Epithelial cell of esophagus (primary cell): Measurements from ENCODE around the gene YOD1.
A peak's percentile ranks its signal among the peaks of the same experiment; 100 is the strongest.

Source experiments
- DNase-seq: peaks from one replicate; pipeline ENCODE4 v3.0.0; 2010; ENCODE audit warnings: low read depth
- H3K4me3 ChIP-seq: 2 replicates; pipeline ENCODE4 v1.5.1; 2011; ENCODE audit warnings: mild to moderate bottlenecking, low read length, control low read depth
- CTCF ChIP-seq: IDR thresholded peaks from 2 replicates; pipeline ENCODE4 v1.5.1; 2011; ENCODE audit warnings: low read depth, mild to moderate bottlenecking, low read length, control low read depth, inconsistent platforms; ENCODE audit not compliant: insufficient read depth; ENCODE audit errors: missing control alignments

YOD1 gene

GRCh38 chr1:207064561-207064960 lies 13.6 kb upstream of the YOD1 start:
- no peak overlapping the region for H3K4me3 ChIP-seq
- no peak for TF ChIP-seq CTCF
- DNase-seq = no peak

DNA sequence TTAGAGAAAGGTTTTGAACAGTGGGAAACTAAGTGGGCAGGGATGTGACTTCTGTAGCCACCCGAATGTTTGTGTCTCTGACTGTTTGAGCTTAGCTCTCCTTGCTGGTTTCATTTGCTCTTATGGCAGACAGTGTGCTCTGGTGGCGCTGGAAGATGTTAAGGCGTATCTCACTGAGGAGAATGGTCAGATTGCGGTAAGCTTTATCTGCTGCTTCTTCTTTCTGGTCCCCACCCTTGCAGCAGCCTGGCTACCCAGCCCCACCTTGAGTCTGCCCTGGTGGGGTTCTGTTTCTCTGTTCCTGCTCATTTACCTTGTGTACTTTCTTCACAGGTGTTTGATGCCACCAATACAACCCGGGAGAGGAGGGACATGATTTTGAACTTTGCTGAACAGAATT lies 12.0 kb upstream of the YOD1 start:
- no peak for DNase-seq
- TF ChIP-seq CTCF = no peak

GRCh38 chr1:207062058-207062457 lies 11.1 kb upstream of the YOD1 start:
- no peak overlapping the region for H3K4me3 ChIP-seq
- no peak for DNase-seq
- no peak for TF ChIP-seq CTCF

More for the DNA sequence above, 12.0 kb upstream of the YOD1 start:
- no peak overlapping the region for H3K4me3 ChIP-seq

DNA sequence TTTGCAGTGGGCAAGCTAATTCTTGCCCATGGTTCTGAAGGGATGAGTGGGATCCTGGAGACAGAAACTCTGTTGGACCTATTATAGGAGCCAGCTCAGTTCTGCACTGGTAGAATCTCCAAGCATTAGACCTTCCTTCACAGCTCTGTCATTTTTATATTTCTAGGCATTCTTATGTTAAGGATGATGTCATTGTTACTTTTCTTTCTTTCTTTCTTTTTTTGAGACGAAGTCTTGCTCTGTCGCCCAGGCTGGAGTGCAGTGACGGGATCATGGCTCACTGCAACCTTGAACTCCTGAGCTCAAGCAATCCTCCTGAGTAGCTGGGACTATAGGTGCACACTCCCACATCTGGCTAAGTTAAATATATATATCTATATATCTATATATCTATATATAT lies 9.6 kb upstream of the YOD1 start:
- no peak overlapping the region for H3K4me3 ChIP-seq
- DNase-seq = no peak
- no peak for TF ChIP-seq CTCF

DNA sequence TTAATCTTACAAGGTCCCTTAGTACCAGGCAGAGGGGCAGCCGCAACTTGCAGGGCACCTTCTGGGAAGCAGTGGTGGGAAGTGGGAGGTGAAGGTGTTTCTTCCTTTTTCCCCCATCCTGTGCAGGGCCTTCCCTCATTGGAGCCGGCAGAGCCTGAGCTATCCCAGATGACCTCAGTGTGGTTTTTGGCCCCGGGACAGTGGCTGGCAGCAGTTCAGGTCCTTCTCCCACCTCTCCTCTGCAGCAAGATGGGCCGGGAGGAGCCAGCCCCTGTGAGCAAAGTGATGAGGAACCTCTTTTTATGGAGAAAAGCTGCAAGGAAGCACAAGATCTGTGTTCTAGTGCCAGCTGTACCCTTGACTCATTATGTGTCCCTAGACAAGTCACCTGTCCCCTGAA lies 8.9 kb upstream of the YOD1 start:
- H3K4me3 ChIP-seq = no peak overlapping the region
- TF ChIP-seq CTCF = no peak
- no peak for DNase-seq

DNA sequence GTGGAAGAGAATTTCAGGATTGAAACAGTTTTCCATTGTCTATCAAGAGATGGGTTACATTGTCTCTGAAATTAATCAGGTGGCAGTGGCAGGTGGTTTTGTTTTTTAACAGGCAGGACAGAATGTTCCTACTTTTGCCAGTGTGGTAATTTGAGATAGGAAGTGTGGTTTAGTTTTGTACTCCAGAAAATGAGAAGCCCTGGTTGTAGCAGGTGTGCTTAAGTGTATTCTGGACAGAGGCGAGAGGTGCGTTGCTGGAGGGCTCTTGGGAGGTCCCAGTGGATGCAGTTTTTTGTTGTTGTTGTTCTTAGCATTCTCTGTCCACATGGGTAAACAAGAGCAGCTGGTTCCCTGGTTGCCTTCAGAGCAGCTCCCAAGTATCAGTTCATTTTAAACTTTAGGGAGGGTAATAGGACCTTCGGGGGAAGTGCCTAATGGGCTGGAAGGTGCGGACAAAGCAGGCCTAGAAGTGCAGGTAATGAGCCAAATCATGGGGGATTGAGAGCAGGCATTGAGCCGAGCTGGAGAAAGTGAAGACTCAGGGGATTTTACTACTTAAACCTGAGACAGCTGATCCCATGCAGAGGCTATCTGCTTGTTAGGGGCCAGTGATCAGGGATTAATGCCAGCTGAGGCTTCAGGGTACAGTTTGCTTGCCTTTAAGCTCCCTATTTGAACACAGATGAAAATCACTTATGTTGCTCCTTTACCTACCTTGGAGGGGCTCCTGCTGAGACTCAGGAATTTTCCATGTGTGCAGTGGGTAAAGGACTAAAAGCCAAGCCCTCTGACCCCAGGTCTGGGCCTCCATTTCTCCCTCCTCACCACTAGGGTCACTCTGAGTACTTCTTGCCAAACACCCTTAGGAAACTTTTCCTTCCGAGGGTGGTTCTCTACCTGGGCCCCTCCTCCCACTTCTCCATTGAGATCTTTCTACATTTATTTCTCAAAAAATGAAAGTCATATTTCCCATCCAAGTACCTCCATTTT lies 8.2 kb upstream of the YOD1 start:
- TF ChIP-seq CTCF = peak; percentile 2
- no peak overlapping the region for H3K4me3 ChIP-seq
- DNase-seq = no peak

- no peak for TF ChIP-seq CTCF
- DNase-seq = no peak
Measured at GRCh38 chr1:207058252-207058651, 7.2 kb upstream of the YOD1 start.

More at GRCh38 chr1:207058252-207058651, 7.2 kb upstream of the YOD1 start:
- H3K4me3 ChIP-seq = no peak overlapping the region
